Left ventricle myocardium inferior (tissue), 1 donor: ENCODE measurements around the gene TCF21. TPM values are rescaled to one million over a fixed set of nuclear protein-coding genes. Genes with fewer than 3 reads are reported as not detected.

Experiments used
- DNase-seq: peaks from one replicate; pipeline ENCODE4 v3.0.0-alpha.2; 2020
- H3K27ac ChIP-seq: fragments of 200-600 bp; replicated peaks from 2 replicates; pipeline ENCODE4 v1.8.0; 2021
- H3K27me3 ChIP-seq: fragments of 200-600 bp; 2 replicates; pipeline ENCODE4 v1.8.0; 2021; ENCODE audit warnings: low read depth
- H3K36me3 ChIP-seq: fragments of 200-600 bp; 2 replicates; pipeline ENCODE4 v1.8.0; 2021
- H3K4me1 ChIP-seq: fragments of 200-600 bp; 2 replicates; pipeline ENCODE4 v1.8.0; 2021
- H3K4me3 ChIP-seq: fragments of 200-600 bp; 2 replicates; pipeline ENCODE4 v1.8.0; 2021; ENCODE audit warnings: mild to moderate bottlenecking, moderate library complexity
- H3K9me3 ChIP-seq: fragments of 200-600 bp; replicated peaks from 2 replicates; pipeline ENCODE4 v1.8.0; 2021
- CTCF ChIP-seq: fragments of 200-600 bp; IDR thresholded peaks from 2 replicates; pipeline ENCODE4 v1.8.0; 2021; ENCODE audit warnings: antibody characterized with exemption, mild to moderate bottlenecking, borderline replicate concordance
- intact Hi-C: fragments of 100-400 bp; cut with micrococcal nuclease; formaldehyde crosslinking; loops from one replicate; pipeline ENCODE4 v1.11.0; 2022
- total RNA-seq: library from RNA; stranded (reverse); fragmentation: NEBNext Ultra II Directional; extraction: Animal tissue kit (Norgen Biotek cat#: 25700); gene quantifications from one replicate; pipeline ENCODE4 v1.2.1, GENCODE V29; 2021
- donor health status: DM: no; HTN: yes; CAD: no; lungs with severe emphysema.

TCF21 gene
- total RNA-seq, 1 donor from 2014 or later: 5.3 TPM

DNA sequence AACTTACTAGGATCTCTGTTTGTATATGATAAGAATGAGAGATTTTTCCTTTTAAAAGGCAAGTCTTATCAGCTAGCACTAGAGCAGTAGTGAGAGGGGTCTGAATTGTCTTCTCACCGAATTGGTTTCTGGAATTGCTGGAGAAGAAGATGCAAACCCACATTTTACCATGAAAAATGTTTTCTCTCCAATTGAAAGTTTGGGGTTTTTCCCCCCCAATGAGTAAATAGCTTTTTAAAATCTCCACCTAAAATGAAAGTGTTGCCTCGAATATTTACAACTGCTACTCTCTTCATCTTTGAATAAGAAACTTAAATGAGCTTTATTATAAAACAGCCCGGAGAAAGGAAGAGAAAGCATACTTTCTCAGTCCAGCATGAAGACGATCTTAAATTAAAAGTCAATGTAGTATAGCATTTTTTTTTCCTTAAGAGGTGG is 1.8 kb downstream of the TCF21 start:
- H3K4me1 ChIP-seq: peaks cover 45% of the 10 kb centered on the region
- no peaks in the 10 kb centered on the region for H3K36me3 ChIP-seq
- DNase-seq: no peak
- H3K9me3 ChIP-seq: no peaks in the 10 kb centered on the region
- H3K27ac ChIP-seq: peak overlapping the region; percentile 85
- intact Hi-C loops: no loop called here
- H3K4me3 ChIP-seq: peak overlapping the region; percentile 69
- no peak for TF ChIP-seq CTCF
- peaks cover 99% of the 10 kb centered on the region for H3K27me3 ChIP-seq

DNA sequence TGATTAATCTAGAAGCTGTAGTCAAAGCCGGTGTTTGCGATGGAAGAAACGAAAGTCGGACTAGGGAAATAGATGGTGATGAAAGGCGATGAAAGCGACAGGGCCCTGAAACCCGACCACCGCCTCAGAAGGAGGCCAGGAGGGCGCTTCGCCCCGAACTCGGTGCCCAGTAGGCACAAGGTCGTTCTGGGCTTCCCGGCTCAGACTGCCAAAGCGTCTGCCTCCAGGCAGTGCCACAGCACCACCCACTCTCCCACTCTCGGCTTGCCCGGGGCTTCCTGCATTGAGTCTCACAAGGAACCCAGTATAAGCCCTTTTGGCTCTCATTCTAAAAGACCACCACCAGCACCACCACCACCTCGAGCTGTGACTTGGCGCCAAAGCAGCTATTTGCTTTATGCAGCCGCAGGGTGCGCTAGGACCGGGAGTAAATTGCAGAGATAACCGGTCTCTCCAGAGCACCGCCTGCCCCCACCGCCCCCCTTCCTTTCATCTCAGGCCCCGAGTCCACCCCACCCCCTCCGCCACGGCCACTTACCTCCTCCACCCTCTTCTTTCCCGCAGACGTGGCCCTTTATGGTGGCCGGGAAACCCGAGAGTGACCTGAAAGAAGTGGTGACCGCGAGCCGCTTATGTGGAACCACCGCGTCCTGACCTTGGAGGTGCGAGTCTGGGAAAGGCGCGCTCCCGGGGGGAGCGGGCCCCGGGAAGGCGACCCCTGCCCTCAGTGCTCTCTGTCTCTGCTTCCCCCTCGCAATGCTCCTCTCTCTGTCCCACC is 2.4 kb downstream of the TCF21 start:
- intact Hi-C loops: no loop called here
- Histone ChIP-seq H3K4me1 (peaks cover 50% of the 10 kb centered on the region), H3K9me3 (no peaks in the 10 kb centered on the region), H3K4me3 (peak overlapping the region; percentile 69), H3K27ac (peak overlapping the region; percentile 85), H3K27me3 (peaks cover 99% of the 10 kb centered on the region), H3K36me3 (no peaks in the 10 kb centered on the region)
- peak; percentile 44 for DNase-seq
- no peak for TF ChIP-seq CTCF

DNA sequence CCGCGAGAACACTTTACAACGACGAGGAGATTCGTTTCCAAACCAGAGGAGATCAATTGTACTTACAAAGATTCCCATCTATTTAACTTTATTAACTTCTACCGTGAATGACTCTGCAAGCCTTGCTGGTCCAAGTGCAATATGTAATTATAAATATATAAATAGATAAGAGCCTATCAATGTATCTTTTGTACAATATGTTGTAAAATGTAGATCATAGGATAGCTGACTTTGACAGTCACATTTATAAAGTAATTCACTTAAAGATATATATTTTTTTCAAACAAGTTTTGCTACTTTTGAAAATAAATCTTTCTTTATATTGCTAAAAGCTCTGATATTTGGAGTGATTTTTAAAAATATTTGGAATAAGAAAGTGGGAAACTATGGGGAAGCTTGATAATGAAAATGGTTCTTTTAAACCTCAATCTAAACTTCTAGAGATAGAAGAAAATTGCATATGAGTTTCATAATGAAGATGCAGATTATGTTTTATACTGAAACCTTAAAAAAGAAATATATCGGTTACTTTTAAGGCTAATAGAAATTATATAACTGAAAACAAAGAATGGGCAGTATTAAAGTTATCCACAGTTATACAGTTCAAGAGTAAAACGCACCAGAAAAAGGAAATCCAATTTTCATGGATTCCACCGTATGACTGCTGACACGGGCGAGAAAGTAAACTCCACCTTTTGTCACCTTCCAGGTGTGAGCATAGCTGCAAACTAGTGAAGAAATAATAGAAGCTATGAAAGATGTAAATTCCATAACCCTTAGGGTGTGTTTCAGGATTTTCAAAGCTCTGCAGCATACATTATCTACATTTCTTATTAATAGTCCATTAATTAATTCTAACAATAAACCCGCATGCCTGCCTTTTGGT is 3.3 kb downstream of the TCF21 start:
- H3K4me1 ChIP-seq: peaks cover 50% of the 10 kb centered on the region

DNA sequence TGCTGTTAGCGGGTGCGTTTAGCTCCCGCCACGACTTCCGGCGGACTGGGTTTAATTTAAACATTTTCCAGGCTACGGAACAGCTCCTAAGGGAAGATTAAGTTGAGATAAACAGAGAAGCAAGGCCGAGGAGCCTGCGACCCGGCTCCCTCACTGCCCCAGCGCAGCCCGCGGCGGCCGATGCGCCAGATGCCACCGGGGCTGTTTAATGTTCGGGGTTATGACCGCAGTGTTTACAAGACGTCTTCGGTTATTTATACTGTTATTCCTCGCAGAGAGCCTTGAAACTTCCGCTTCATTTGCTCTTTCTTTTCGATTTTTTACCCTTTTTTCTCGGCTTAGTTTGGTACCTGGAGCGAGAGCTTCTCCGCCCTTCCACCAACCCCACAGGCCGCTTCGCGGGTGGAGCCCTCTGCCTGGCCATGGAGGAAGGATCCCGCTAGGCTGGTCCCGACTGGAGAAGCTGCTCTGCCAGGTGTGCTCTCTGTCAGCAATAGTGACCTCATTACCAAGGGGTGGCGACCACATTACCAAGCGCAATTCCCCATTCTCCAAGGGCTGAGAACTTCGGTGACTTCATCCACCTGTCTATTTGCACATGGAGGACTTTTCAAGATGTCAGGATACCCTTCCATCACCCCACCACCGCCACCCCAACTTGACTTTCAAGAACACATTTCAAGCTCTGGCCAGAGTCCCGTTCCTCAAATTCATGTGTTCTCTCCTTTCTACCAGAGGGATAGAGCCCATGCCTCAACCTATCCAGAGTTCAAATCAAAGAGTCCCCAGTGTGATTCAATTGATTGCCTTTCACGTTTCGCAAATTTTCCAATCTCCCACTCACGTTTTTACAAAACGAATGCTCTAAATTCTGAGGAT is 4.1 kb downstream of the TCF21 start:
- intact Hi-C loops: no loop called here

More for the DNA sequence above, 3.3 kb downstream of the TCF21 start:
- peak overlapping the region; percentile 85 for H3K27ac ChIP-seq
- peak overlapping the region; percentile 69 for H3K4me3 ChIP-seq
- H3K36me3 ChIP-seq: no peaks in the 10 kb centered on the region
- no peak for DNase-seq
- H3K9me3 ChIP-seq: no peaks in the 10 kb centered on the region
- H3K27me3 ChIP-seq: peaks cover 100% of the 10 kb centered on the region
- TF ChIP-seq CTCF: no peak
- intact Hi-C loops: no loop called here

More for the DNA sequence above, 4.1 kb downstream of the TCF21 start:
- DNase-seq: no peak
- Histone ChIP-seq H3K27ac (peak overlapping the region; percentile 76), H3K9me3 (no peaks in the 10 kb centered on the region), H3K4me1 (peaks cover 50% of the 10 kb centered on the region), H3K4me3 (peak overlapping the region; percentile 69), H3K36me3 (no peaks in the 10 kb centered on the region), H3K27me3 (peaks cover 100% of the 10 kb centered on the region)
- no peak for TF ChIP-seq CTCF
